SIG-M5 treated with dmso at 0.1 percent for 504 hours (cell line): ENCODE data around the gene RALA.
A peak's percentile ranks its signal among the peaks of the same experiment; 100 is the strongest.

Experiments used
- DNase-seq: peaks from one replicate; lab custom pipeline; 2025; ENCODE audit not compliant: unreplicated experiment; lab: John Stamatoyannopoulos, UW

The RALA gene

GRCh38 chr7:39623047-39623731, at the start of gene RALA:
Gene RALA (plus strand): TSS chr7:39623572. CDS start chr7:39686668, 63,096 bp downstream.
- DNase-seq = peak; percentile 82

- DNase-seq = no peak
Observed at GRCh38 chr7:39574673-39575349, 48.6 kb upstream of the RALA start.

DNA sequence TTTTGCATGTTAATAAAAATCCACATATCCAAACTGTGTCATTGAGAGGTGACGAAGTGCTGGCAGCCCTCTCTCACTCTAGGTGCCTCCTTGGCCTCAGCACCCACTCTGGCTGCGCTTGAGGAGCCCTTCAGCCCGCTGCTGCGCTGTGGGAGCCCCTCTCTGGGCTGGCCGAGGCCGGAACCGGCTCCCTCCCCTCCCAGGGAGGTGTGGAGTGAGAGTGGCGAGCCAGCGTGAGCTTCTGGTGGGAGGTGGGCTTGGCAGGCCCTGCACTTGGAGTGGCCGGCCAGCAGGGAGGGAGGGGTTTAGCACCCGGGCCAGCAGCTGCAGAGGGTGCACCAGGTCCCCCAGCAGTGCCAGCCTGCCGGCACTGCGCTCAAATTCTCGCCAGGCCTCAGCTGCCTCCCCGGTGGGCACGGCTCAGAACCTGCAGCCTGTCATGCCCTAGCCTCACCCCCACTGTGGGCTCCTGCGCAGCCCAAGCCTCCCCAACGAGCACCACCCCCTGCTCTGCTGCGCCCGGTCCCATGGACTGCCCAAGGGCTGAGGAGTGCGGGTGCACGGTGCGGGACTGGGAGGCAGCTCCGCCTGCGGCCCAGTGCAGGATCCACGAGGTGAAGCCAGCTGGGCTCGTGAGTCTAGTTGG, 46.0 kb upstream of the RALA start:
- no peak for DNase-seq

GRCh38 chr7:39580149-39580874, 43.1 kb upstream of the RALA start:
- peak; percentile 91 for DNase-seq

GRCh38 chr7:39582536-39582935, 40.8 kb upstream of the RALA start:
- DNase-seq = no peak

- no peak for DNase-seq
Observed at GRCh38 chr7:39583539-39583938, 39.8 kb upstream of the RALA start.

DNA sequence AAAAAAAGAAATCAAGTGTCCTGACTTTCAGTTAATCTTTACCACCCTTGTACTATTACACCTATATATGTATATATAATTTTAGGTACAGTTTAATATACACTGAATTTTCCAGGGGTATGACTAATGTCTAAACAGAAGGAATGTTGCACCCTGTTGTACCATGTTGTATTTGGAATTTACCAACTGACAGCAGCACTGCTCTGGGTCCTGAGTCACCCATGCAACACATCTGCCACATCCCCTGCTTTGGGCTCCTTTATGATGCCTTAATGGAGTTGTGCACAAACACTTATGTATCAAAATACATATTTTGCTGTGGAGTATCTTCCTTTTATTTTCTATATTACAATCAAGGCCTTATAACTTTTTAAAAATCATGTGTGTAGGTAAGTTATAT, 36.0 kb upstream of the RALA start:
- DNase-seq = no peak

GRCh38 chr7:39588416-39588815, 35.0 kb upstream of the RALA start:
- no peak for DNase-seq

- DNase-seq = peak; percentile 80
Observed at GRCh38 chr7:39589323-39590111, 33.9 kb upstream of the RALA start.

GRCh38 chr7:39592586-39592985, 30.8 kb upstream of the RALA start:
- DNase-seq = no peak

DNA sequence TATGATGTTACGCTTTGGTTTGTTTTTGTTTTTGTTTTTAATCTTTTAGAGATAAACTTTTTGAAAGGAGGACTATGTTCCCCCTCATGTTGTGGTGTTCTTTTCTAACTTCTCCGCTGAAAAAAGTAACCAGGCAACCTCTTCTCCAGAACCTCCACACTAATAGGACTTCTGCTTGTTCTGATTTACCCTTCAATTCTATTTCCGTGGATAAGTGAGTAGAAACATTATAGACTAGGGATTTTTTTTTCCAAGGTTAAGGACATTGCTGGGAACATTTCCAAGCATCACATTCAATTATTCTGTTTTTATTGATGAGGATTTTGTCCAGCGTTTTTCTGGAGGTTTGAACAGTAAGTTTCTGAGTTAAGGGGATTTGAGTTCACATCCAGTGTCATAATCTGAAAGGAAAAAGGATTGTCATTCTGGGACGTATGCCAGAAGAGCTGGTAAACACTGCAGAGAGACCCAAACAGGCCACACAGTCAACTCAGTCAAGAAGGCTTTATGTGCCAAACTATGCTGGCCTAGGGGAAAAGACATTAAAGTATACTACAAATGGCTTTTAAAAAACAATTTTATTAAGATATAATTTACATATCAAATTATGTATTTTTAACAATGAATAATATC, 28.3 kb upstream of the RALA start:
- no peak for DNase-seq

GRCh38 chr7:39602351-39602750, 21.0 kb upstream of the RALA start:
- no peak for DNase-seq

GRCh38 chr7:39603924-39604323, 19.4 kb upstream of the RALA start:
- no peak for DNase-seq

- DNase-seq = no peak
Observed at GRCh38 chr7:39605087-39605486, 18.3 kb upstream of the RALA start.

- DNase-seq = no peak
Observed at GRCh38 chr7:39606352-39606751, 17.0 kb upstream of the RALA start.

DNA sequence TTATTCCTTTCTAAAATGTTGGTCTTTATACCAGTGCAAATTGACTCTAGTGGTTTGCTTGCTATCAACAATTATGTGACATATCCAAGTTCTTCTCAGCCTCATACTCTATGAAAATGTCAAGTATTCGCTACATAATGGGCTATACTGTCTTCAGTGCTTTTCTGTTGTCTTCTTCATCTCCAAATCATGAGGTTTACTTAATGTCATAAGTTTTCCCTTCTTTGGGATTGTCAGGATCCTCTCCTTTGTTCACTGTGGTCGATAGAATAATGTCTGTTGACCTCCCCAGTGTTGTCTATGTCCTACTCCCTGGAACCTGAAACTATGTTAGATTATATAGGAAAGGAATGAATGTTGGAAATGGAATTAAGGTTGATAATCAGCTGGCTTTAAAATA, 16.4 kb upstream of the RALA start:
- DNase-seq = no peak

DNA sequence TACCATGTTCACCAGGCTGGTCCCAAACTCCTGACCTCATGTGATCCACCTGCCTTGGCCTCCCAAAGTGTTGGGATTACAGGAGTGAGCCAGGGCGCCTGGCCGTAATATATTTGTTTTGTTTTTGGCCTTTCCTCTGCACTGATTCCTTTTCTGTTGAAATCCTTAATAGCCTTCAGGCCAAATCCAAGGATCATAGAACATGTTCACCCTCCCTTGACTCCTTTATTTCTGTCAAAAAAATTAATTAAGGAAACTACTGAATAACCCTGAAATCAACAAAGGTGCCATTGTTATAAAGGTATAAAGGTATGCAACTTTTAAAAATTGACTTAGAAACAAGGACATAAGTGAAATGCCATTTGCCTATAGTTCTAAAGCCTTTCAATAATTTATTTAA, 15.5 kb upstream of the RALA start:
- no peak for DNase-seq

GRCh38 chr7:39608278-39608677, 15.1 kb upstream of the RALA start:
- DNase-seq = no peak

DNA sequence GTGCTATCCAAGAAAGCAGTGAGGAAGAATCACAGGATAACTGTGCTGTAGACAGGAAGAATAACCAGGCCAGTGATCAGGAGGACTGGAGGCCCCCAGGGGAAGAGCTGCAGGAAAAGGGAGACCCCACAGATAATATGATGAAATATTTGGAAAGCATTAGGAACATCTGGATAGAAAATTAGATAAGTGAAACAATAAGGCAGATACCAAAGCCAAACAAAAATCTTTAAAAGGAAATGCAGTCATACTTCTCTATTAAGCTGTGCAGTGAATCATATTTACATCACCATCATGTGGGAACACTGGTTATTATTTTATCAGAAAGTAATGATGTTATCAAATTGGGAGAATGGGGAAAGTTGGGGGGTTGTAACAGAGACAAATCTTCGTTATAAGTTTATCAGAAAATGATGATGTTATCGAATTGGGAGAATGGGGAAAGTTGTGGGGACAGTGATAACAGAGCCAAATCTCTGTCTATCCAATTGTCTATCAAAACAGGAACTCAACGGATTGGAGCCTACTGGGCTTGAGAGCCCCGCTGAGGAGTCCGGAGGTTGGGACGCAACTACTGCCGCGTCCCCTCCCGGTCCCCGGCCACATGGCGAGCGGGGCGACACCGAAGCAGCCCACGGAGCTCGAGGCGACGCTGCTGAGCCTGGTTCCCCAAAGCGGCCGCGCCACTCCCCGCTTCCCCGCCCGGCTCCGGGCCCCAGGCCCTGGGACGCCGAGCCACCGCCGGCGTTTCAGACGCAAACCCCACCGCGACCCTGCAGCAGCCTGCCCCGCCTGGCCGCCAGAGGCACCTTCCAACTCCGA, 14.0 kb upstream of the RALA start:
- DNase-seq = peak; percentile 5

- no peak for DNase-seq
Observed at GRCh38 chr7:39609935-39610263, 13.5 kb upstream of the RALA start.
